Measurements from ENCODE around the gene CTAG2.
"Not testable (repeated sequence)": the region's sequence is repeated elsewhere in the genome, so short reads cannot be mapped to it uniquely, and the experiment has no call there.

The CTAG2 gene

GRCh38 chrX:154657226-154657805 lies 3.9 kb upstream of the CTAG2 start:
- in situ Hi-C loops (cut with HindIII; ENCODE audit: low pct_unique_long_range_greater_than_20kb, low sequenced_read_pairs) = no loop called here
- TF ChIP-seq JUND (IDR thresholded peaks at IDR 0.05; ENCODE audit: low read depth) = no peak
- DNase-seq (ENCODE audit: low read depth in 1 of 2, low spot score in 1 of 2) = no peak

DNA sequence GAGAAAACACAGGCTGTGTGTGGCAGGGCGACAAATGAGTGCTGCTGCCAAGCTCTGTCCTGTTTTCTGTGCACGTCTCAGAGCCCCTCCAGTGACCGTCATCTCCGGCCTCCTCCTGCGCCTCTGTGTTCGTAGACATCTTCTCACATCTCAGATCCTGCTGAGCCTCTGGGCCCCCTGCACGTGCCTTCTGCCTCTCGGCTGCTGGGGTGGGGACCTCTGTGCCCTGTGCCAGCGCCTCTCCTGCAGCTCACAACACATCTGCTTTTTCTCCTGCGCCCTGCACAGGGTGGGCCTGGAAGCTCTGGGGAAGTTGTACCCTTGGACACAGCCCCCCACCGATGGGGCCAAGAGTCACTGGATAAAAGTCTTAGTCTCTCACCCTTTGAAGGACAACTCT lies 2.4 kb upstream of the CTAG2 start:
- in situ Hi-C loops (cut with HindIII; ENCODE audit: low pct_unique_long_range_greater_than_20kb, low sequenced_read_pairs) = no loop called here
- DNase-seq (ENCODE audit: low read depth in 1 of 2, low spot score in 1 of 2) = no peak
- TF ChIP-seq JUND (IDR thresholded peaks at IDR 0.05; ENCODE audit: low read depth) = no peak

GRCh38 chrX:154655346-154655745 lies 2.0 kb upstream of the CTAG2 start:
- no peak for TF ChIP-seq JUND (IDR thresholded peaks at IDR 0.05; ENCODE audit: low read depth)
- in situ Hi-C loops (cut with HindIII; ENCODE audit: low pct_unique_long_range_greater_than_20kb, low sequenced_read_pairs) = no loop called here
- no peak for DNase-seq (ENCODE audit: low read depth in 1 of 2, low spot score in 1 of 2)

- in situ Hi-C loops (cut with HindIII; ENCODE audit: low pct_unique_long_range_greater_than_20kb, low sequenced_read_pairs) = no loop called here
- TF ChIP-seq JUND (IDR thresholded peaks at IDR 0.05; ENCODE audit: low read depth) = no peak
- DNase-seq (ENCODE audit: low read depth in 1 of 2, low spot score in 1 of 2) = no peak
Measured at GRCh38 chrX:154654925-154655324, 1.5 kb upstream of the CTAG2 start.

- in situ Hi-C loops (cut with HindIII; ENCODE audit: low pct_unique_long_range_greater_than_20kb, low sequenced_read_pairs) = no loop called here
- TF ChIP-seq JUND (IDR thresholded peaks at IDR 0.05; ENCODE audit: low read depth) = no peak
- no peak for DNase-seq (ENCODE audit: low read depth in 1 of 2, low spot score in 1 of 2)
Measured at GRCh38 chrX:154654372-154654771, 993 bp upstream of the CTAG2 start.

DNA sequence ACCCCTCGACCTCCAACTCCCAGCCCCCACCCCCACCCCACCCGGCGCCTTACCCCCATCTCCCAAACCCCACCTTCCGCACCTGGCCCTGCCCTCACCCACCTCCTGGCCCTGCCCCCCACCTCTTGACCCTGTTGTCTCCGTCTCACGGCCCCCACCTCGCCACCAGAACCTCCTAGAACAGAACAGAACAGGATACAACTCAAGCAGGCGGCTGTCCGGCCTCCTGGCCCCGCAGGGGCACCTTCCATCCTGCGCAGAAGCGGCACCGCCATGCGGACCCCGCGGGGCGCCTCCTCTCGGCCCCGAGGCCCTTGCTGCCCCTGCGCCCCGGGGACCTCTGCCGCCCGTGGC lies 354 bp downstream of the CTAG2 start:
- in situ Hi-C loops (cut with HindIII; ENCODE audit: low pct_unique_long_range_greater_than_20kb, low sequenced_read_pairs) = no loop called here
- no peak for TF ChIP-seq JUND (IDR thresholded peaks at IDR 0.05; ENCODE audit: low read depth)
- no peak for DNase-seq (ENCODE audit: low read depth in 1 of 2, low spot score in 1 of 2)

- in situ Hi-C loops (cut with HindIII; ENCODE audit: low pct_unique_long_range_greater_than_20kb, low sequenced_read_pairs) = no loop called here
- TF ChIP-seq JUND (IDR thresholded peaks at IDR 0.05; ENCODE audit: low read depth) = no peak
- DNase-seq (ENCODE audit: low read depth in 1 of 2, low spot score in 1 of 2) = no peak
Measured at GRCh38 chrX:154652311-154653047, 900 bp downstream of the CTAG2 start.

DNA sequence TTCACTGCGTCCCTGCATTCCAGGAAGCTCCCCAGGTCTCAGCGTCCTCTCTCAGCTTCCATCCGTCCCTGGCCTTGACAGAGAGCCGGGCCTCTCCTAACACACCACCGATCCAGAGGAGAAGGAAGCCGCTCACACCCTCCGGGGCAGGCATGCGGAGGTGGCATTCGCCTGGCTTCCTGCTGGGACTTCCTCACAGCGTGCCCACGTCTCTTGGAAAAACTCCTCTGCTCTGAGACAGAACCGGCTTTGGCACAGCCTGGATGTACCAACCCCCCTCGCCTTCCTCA lies 3.2 kb downstream of the CTAG2 start:
- no peak for TF ChIP-seq JUND (IDR thresholded peaks at IDR 0.05; ENCODE audit: low read depth)
- peak; percentile 9 to 11 for DNase-seq (ENCODE audit: low read depth in 1 of 2, low spot score in 1 of 2)
- in situ Hi-C loops (cut with HindIII; ENCODE audit: low pct_unique_long_range_greater_than_20kb, low sequenced_read_pairs) = no loop called here

DNA sequence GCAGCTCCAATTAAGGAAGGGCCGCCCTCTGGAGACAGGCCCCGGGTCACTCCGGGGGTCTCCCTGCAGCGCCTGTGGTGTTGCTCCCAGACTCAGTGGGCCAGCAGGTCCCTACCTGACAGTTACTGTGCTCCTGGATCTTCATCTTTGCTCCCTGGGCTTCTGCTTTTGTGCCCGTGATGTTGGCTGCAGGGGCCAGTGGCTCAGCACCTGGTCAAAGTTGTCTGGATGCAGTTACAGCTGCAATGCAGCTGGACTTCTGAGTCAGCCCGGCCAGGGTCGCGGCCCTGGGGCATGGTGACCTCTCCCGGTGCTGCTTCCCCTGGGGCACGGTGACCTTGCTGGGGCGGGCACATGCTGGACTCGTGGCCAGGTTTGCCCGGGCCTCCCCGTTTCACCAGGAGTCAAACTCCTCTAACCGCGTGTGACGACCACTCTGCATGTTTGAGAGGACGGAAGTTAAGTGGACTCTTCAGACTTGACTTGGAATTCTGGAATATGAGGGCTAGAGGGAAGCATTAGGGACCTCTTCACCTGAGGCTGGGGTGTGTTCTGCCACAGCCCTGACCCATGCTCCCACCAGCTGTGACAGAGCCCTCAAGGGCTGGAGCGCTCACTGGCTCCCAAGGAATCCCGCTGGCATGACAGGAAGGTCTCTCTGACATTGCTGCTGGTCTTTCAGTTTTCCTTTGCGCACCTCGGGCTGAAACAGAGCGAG lies 3.7 kb downstream of the CTAG2 start:
- in situ Hi-C loops (cut with HindIII; ENCODE audit: low pct_unique_long_range_greater_than_20kb, low sequenced_read_pairs) = no loop called here
- no peak for TF ChIP-seq JUND (IDR thresholded peaks at IDR 0.05; ENCODE audit: low read depth)
- peak in 1 of 2 experiments; percentile 29 for DNase-seq (ENCODE audit: low read depth in 1 of 2, low spot score in 1 of 2)

- in situ Hi-C loops (cut with HindIII; ENCODE audit: low pct_unique_long_range_greater_than_20kb, low sequenced_read_pairs) = no loop called here
- DNase-seq (ENCODE audit: low read depth in 1 of 2, low spot score in 1 of 2) = no peak
- TF ChIP-seq JUND (IDR thresholded peaks at IDR 0.05; ENCODE audit: low read depth) = no peak
Measured at GRCh38 chrX:154648931-154649330, 4.4 kb downstream of the CTAG2 start.

GRCh38 chrX:154645745-154646378 lies 7.5 kb downstream of the CTAG2 start:
- in situ Hi-C loops (cut with HindIII; ENCODE audit: low pct_unique_long_range_greater_than_20kb, low sequenced_read_pairs); DNase-seq (ENCODE audit: low read depth in 1 of 2, low spot score in 1 of 2): not testable (repeated sequence)

DNA sequence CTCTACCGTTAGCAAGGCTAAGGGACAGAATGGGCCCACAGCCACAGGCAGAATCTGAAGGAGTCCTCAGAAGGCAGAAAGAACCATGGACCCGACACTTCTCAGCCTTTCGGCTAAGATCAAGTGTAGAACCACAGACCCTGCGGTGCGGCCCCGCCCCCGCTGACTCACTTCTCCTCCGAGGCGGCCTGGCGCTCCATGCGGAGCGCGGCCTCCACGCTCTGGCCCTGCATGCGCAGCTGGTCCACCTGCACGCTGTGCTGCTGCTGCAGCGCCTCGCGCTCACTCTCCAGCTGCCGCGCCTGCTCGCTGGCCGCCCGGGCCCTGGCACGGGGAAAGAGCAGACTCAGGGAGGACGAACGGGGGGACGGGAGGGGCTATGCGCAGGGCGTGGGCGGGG lies 9.7 kb downstream of the CTAG2 start:
- in situ Hi-C loops (cut with HindIII; ENCODE audit: low pct_unique_long_range_greater_than_20kb, low sequenced_read_pairs); DNase-seq (ENCODE audit: low read depth in 1 of 2, low spot score in 1 of 2): not testable (repeated sequence)

DNA sequence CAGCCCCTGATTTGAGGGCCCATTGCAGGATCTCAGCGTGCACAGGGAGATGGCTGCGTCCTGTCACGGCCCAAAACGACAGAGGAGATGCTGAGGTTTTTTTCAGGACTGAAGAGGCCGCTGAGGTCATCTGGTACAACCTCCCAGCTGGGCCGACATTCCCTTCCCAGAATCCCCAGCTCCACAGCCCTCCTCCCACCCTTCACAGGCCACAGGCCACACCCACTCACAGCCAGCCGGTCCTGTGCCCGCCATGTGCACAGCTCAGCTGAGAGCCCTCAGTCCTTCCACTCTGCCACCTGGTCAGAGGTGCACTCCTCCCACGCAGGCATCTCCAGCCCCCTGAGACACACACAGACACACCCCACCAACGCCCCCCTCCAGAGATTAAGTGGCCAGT lies 11.6 kb downstream of the CTAG2 start:
- in situ Hi-C loops (cut with HindIII; ENCODE audit: low pct_unique_long_range_greater_than_20kb, low sequenced_read_pairs); DNase-seq (ENCODE audit: low read depth in 1 of 2, low spot score in 1 of 2): not testable (repeated sequence)

- in situ Hi-C loops (cut with HindIII; ENCODE audit: low pct_unique_long_range_greater_than_20kb, low sequenced_read_pairs); DNase-seq (ENCODE audit: low read depth in 1 of 2, low spot score in 1 of 2): not testable (repeated sequence)
Measured at GRCh38 chrX:154633661-154634060, 19.7 kb downstream of the CTAG2 start.

DNA sequence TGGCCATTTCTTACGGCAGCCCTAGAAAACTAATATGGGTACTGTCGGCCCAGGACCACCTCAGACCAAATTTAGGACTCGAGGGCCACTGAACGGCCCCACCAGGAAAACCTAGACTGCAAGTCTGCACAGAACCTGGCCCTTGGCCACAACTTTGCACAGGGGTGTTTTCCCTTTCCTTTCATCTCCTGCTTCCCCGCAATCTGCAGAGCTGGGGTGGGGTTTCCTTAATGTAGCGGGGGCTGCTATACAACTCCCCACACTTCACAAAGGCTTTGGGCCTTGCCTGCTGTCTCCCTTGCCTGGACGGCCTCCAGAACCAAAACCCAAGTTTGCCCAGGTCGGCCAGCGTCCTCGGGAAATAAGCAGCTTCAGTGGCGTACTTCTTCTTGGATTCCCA lies 22.4 kb downstream of the CTAG2 start:
- in situ Hi-C loops (cut with HindIII; ENCODE audit: low pct_unique_long_range_greater_than_20kb, low sequenced_read_pairs); DNase-seq (ENCODE audit: low read depth in 1 of 2, low spot score in 1 of 2): not testable (repeated sequence)

GRCh38 chrX:154628960-154629359 lies 24.4 kb downstream of the CTAG2 start:
- in situ Hi-C loops (cut with HindIII; ENCODE audit: low pct_unique_long_range_greater_than_20kb, low sequenced_read_pairs); DNase-seq (ENCODE audit: low read depth in 1 of 2, low spot score in 1 of 2): not testable (repeated sequence)

DNA sequence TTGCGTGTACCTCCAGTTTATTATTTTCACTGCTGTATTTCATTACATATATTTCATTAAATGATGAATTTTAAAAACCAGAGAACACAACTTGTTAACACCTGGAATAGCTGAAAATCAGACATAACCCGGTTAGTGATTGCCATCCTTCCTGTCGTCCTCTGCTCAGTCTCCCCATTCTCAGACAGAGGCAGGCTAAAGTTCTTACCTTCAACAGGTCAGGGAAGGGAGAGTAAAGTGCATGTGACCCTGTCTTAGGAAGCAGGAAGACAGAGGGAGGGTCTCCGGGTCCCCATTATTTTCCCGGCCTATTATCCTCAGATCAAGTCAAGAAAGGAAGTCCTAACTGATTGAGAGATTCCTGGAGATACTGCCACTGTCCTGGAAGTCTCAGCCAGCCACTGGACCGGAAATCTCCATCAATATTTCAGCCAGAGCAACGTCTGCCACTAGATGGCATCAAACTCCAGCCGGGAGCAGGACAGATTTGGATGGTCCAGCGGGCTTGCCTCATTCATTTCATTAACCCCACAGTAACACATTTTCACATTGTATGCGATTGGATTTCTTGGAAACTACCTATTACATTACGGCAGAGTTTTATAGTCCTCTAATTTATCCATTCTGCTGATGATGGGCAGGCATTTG lies 32.5 kb downstream of the CTAG2 start:
- DNase-seq (ENCODE audit: low read depth in 1 of 2, low spot score in 1 of 2); in situ Hi-C loops (cut with HindIII; ENCODE audit: low pct_unique_long_range_greater_than_20kb, low sequenced_read_pairs): not testable (repeated sequence)

All from T47D (cell line).